ENCODE measurements around the gene CTRB1.

CTRB1 gene

GRCh38 chr16:75218256-75219076 lies at the start of gene CTRB1:
CTRB1 (plus strand) TSS chr16:75218988; CDS start chr16:75219008, 20 bp downstream.
- peak in 1 of 2 donors; percentile 5 for DNase-seq

GRCh38 chr16:75169899-75170405 lies 48.8 kb upstream of the CTRB1 start:
- no peak for DNase-seq

- no peak for DNase-seq
These were observed 46.2 kb upstream of the CTRB1 start for GRCh38 chr16:75172578-75172977.

GRCh38 chr16:75175074-75175473 lies 43.7 kb upstream of the CTRB1 start:
- DNase-seq, result no peak

- no peak for DNase-seq
These were observed 41.9 kb upstream of the CTRB1 start for GRCh38 chr16:75176926-75177325.

- no peak for DNase-seq
These were observed 39.6 kb upstream of the CTRB1 start for GRCh38 chr16:75179208-75179607.

GRCh38 chr16:75181630-75182029 lies 37.2 kb upstream of the CTRB1 start:
- DNase-seq, result peak in 1 of 2 donors; percentile 7

GRCh38 chr16:75188832-75189477 lies 29.8 kb upstream of the CTRB1 start:
- no peak for DNase-seq

GRCh38 chr16:75189638-75190245 lies 29.0 kb upstream of the CTRB1 start:
- DNase-seq, result no peak

- DNase-seq, result no peak
These were observed 26.1 kb upstream of the CTRB1 start for GRCh38 chr16:75192606-75193264.

- no peak for DNase-seq
These were observed 25.5 kb upstream of the CTRB1 start for GRCh38 chr16:75193265-75193650.

GRCh38 chr16:75193730-75194444 lies 24.9 kb upstream of the CTRB1 start:
- DNase-seq, result no peak

GRCh38 chr16:75195811-75196790 lies 22.7 kb upstream of the CTRB1 start:
- DNase-seq, result no peak

GRCh38 chr16:75196836-75197235 lies 22.0 kb upstream of the CTRB1 start:
- no peak for DNase-seq

- no peak for DNase-seq
These were observed 21.2 kb upstream of the CTRB1 start for GRCh38 chr16:75197522-75198134.

- no peak for DNase-seq
These were observed 20.6 kb upstream of the CTRB1 start for GRCh38 chr16:75198135-75198600.

GRCh38 chr16:75202069-75202590 lies 16.7 kb upstream of the CTRB1 start:
- DNase-seq, result no peak

GRCh38 chr16:75203096-75203495 lies 15.7 kb upstream of the CTRB1 start:
- no peak for DNase-seq

GRCh38 chr16:75203667-75204409 lies 14.9 kb upstream of the CTRB1 start:
- DNase-seq, result no peak

- DNase-seq, result no peak
These were observed 14.4 kb upstream of the CTRB1 start for GRCh38 chr16:75204410-75204758.
